WTC11 (cell line): ENCODE results near the gene DNAJC3.

Experiments used
- ATF2 ChIP-seq: sonication (generic); formaldehyde crosslinking; IDR thresholded peaks from 2 replicates; pipeline ENCODE4 v1.8.1; 2022; ENCODE audit warnings: low read depth, missing genetic modification reagents, borderline replicate concordance
- CTCF ChIP-seq: fragments of 200-600 bp; IDR thresholded peaks from 2 replicates; pipeline ENCODE4 v1.8.0; 2022; ENCODE audit warnings: antibody characterized with exemption
- FOXK1 ChIP-seq: sonication (generic); formaldehyde crosslinking; IDR thresholded peaks from 2 replicates; pipeline ENCODE4 v1.8.0; 2022; ENCODE audit warnings: mild to moderate bottlenecking, moderate library complexity, missing genetic modification reagents
- FOXP4 ChIP-seq: sonication (generic); formaldehyde crosslinking; IDR thresholded peaks from 2 replicates; pipeline ENCODE4 v1.8.0; 2022; ENCODE audit warnings: mild to moderate bottlenecking, missing genetic modification reagents
- IRF2 ChIP-seq: sonication (generic); formaldehyde crosslinking; IDR thresholded peaks from 2 replicates; pipeline ENCODE4 v1.8.0; 2022; ENCODE audit warnings: low read depth, missing genetic modification reagents, borderline replicate concordance
- NFYB ChIP-seq: sonication (generic); formaldehyde crosslinking; conservative IDR thresholded peaks from 2 replicates; pipeline ENCODE4 v1.8.0; 2022; ENCODE audit warnings: low read depth, missing genetic modification reagents
- RORB ChIP-seq: fragments of 250-450 bp; sonication (Bioruptor Pico); IDR thresholded peaks from 2 replicates; pipeline ENCODE4 v1.9.0; 2021; ENCODE audit warnings: mild to moderate bottlenecking
- ZNF138 ChIP-seq: sonication (generic); formaldehyde crosslinking; conservative IDR thresholded peaks from 2 replicates; pipeline ENCODE4 v1.8.1; 2022; ENCODE audit warnings: mild to moderate bottlenecking, moderate library complexity, missing genetic modification reagents

- TF ChIP-seq CTCF (no peak), ATF2 (CRISPR knock-in tag) (no peak), RORB (CRISPR knock-in tag) (no peak), FOXP4 (CRISPR knock-in tag) (no peak), IRF2 (CRISPR knock-in tag) (no peak), NFYB (no peak), ZNF138 (CRISPR knock-in tag) (no peak), FOXK1 (CRISPR knock-in tag) (no peak)
Observed at GRCh38 chr13:95689582-95689926, 12.6 kb downstream of the DNAJC3 start.
